Effector CD4-positive, alpha-beta T cell (primary cell): Measurements from ENCODE around the gene CAPN7.

Experiments
- DNase-seq: peaks from one replicate; pipeline ENCODE4 v3.0.0-alpha.2; 2020

Gene CAPN7

DNA sequence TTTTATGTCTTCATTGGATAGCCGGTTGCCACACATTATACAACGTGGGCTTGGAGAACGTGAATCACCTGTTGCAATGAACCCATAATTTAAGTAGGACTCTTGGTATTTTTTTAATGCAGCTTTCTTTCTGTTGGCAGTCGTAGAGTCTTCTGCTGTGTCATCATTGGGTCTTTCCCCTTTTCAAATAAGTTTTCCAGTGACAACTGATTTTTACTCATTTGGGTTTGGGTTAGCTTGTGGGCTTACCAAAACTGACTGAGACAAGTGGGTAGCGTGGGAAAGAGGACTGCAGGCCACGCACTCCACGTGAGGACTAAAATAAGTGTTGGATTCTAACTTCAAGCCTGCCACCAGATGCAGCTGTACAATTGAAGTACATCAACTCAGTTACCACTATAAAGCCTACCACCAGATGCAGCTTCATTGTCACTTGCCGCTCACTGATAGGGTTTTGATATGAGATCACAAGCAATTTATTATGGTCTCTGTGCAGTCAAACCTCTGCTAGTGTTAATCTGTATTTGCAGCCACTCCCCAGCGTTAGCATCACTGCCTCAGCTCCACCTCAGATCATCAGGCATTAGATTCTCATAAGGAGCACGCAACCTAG lies 6.4 kb upstream of the CAPN7 start:
- no peak for DNase-seq

GRCh38 chr3:15204005-15204404 lies 2.0 kb upstream of the CAPN7 start:
- no peak for DNase-seq

- DNase-seq: no peak
Observed at GRCh38 chr3:15205482-15205933, 538 bp upstream of the CAPN7 start.

- DNase-seq: peak; percentile 9
Observed at GRCh38 chr3:15206662-15207576, 873 bp downstream of the CAPN7 start.

DNA sequence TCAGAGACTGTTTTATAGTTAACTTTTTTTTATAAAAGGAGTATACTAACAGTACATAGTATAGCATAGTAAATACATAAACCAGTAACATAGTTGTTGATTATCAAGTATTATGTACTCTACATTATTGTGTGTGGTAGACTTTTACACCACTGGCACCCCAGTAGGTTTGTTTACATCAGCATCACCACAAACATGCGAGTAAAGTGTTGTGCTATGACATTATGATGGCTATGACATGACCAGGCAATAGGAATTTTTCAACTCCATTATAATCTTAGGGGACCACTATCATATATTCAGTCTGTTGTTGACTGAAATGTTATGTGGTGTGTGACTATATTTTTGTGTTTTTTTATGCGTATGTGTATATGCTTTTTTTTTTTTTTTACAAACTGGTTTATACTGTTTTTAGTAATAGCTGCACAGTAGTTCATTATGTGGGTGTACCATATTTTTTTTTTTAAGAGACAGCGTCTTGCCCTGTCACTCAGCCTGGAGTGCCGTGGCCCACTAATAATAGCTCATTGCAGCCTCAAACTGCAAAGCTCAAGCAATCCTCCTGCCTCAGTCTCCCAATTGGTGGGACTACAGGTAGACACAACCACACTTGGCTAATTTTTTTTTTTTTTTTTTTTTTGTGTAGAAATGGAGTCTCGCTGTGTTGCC lies 1.9 kb downstream of the CAPN7 start:
- DNase-seq: no peak

DNA sequence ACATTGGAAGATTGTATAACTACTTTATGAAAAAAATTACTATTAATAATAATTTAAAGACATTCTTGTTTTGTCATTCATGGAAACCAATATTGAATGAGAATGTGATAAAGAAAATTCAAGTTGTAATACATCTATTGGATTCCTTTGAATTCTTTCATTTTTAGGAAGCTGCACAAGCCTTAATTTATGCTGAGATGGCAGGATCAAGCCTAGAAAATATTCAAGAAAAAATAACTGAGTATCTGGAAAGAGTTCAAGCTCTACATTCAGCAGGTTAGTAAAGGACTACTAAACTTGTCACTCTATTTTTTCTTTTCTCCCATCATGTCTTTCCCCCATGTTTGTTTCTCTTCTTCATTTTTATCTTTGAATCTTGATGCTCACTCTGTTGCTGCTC lies 5.9 kb downstream of the CAPN7 start:
- no peak for DNase-seq

DNA sequence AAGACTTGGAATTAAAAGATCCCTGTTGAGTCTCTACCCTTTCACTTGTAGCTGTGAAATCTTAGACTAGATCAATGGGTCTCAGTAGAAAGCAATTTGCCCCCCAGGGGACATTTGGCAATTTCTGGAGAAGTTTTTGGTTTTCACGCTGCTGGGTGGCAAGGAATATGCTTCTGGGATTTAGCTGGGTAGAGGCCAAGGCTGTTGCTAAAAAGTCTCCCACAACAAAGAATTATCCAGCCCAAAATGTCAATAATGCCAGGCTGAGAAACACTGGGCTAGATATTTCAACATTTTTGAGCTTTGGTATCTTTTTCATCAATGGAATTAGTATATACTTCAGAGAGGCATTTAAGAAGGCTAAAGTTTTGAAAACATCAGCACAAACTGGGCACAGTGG lies 8.7 kb downstream of the CAPN7 start:
- DNase-seq: no peak

GRCh38 chr3:15215996-15216395 lies 9.9 kb downstream of the CAPN7 start:
- DNase-seq: no peak

- DNase-seq: no peak
Observed at GRCh38 chr3:15216501-15216900, 10.5 kb downstream of the CAPN7 start.

- DNase-seq: no peak
Observed at GRCh38 chr3:15217011-15217671, 11.1 kb downstream of the CAPN7 start.

- no peak for DNase-seq
Observed at GRCh38 chr3:15217841-15218267, 11.8 kb downstream of the CAPN7 start.

DNA sequence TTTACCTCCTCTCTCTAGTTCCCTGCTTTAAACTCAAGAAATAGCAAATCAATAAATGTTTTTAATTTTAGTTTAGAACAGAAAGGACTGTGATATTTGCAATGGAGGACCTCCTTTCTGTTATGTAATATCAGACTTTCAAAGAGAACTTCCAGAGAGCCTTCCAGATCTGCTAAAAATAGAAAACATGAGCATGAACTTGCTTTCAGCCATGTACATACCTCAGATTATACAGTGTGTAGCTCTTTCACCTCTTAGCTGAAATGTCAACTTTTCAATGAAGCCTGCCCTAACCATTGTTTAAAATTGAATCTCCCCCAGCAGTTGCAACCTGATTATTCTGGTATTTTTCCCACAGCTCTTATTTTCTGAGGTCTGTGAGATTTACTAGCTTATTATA lies 12.6 kb downstream of the CAPN7 start:
- no peak for DNase-seq

DNA sequence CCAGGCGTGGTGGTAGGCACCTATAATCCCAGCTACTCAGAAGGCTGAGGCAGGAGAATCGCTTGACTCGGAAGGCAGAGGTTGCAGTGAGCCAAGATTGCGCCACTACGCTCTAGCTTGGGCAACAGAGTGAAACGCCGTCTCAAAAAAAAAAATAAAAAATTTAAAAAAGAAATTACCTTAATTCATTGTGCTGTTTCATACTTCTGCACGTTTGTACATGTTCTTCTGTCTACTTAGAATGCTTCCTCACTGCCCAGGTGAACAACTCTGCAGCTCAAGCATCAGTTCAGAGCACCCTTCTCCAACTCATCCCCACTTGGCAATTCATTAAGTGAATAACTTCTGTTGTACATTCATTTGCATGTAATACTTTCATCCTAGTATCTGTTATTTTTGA lies 14.0 kb downstream of the CAPN7 start:
- no peak for DNase-seq

GRCh38 chr3:15220661-15221060 lies 14.6 kb downstream of the CAPN7 start:
- DNase-seq: no peak

GRCh38 chr3:15221574-15222217 lies 15.7 kb downstream of the CAPN7 start:
- DNase-seq: no peak

- DNase-seq: no peak
Observed at GRCh38 chr3:15223685-15224572, 17.9 kb downstream of the CAPN7 start.

DNA sequence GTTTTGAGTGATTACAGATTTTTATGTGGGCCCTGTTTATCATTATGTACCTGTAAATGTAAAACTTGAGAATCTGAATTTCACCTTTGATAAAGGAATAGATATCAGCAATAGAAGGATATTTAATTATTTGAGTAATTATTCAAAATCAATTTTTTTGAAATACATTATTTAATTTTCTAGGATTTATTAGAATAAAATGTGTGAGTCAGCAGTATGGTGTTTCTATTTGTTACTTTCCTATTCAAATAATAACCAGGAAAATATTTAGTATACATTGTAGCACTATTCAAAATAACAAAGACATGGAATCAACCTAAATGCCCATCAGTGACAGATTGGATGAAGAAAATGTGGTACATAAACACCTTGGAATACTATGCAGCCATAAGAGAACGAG lies 22.1 kb downstream of the CAPN7 start:
- no peak for DNase-seq

- DNase-seq: no peak
Observed at GRCh38 chr3:15229262-15229661, 23.2 kb downstream of the CAPN7 start.

DNA sequence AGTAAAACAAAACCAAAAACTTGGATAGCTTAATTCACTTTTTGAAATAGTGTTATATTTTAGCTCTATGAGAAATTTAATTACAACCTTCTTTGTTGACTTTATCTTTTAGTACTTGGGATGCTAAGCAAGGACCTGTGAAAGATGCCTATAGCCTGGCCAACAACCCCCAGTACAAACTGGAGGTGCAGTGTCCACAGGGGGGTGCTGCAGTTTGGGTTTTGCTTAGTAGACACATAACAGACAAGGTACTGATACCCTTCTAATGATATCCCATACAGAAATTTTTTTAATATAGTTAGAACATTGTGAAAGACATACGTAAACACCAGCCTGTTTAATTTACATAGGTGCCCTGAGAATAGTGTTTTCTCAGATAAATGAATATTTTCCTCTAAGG lies 35.3 kb downstream of the CAPN7 start:
- peak; percentile 21 for DNase-seq

DNA sequence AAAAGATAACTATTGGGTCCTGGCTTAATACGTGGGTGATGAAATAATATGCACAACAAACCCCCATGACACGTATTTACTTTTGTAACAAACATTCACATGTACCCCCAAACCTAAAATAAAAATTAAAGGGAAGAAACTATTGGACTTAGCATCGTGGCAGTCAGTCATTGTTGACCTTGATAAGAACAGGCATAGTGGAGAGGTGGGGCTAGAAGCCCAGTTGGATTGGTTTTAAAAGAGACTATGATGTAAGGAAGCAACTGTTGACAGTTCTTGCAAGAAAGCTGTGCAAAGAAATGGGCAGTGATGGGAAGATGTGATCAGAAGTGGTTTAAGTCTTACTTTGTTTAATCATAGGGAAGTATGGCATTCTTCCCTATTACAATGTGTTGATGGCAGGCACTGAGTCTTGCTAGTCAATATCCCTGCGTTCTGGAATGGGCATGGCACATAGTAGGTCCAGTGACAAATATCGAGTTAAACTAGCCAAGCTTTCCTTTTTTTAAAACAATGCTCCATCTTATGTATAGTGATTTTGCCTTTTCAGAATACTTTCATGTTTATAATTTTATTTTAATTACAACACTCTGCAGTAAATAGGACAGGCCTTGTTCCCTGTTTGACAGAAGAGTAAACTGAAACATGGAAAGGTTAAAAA lies 37.9 kb downstream of the CAPN7 start:
- no peak for DNase-seq

DNA sequence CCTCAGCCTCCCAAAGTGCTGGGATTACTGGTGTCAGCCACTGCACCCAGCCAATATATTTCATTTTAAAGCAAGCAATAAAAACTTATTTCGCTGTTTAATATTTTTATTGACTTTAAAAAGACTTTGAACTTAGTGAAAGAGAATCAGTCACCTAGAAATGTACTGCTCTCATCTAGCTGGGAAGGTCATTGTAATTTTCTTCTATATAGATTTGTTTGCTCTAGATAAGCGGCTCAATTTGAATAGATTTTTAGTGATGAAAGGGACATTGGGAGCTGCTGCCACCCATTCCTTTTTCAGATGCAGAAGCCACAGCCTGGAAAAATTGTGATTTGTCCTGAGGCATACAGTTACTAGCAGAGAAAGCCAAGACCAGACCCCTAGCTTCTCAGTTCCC lies 40.1 kb downstream of the CAPN7 start:
- no peak for DNase-seq
